Activated naive CD4-positive, alpha-beta T cell treated with anti-CD3 and anti-CD28 coated beads for 36 hours (primary cell): ENCODE results near the gene ASB11. TPM values are rescaled to one million over a fixed set of nuclear protein-coding genes. Genes with fewer than 3 reads are reported as not detected.

Source experiments
- CTCF ChIA-PET: fragments of 350-600 bp; sonication (Branson Sonifier 250); formaldehyde crosslinking; loops from one replicate; lab custom pipeline; 2021; ENCODE audit warnings: antibody characterized with exemption; lab: Charles Lee
- DNase-seq: peaks from one replicate; pipeline ENCODE4 v3.0.0-alpha.2; 2020
- H3K27ac Mint-ChIP-seq: one replicate; pipeline ENCODE4 v1.8.0; 2021; ENCODE audit warnings: mild to moderate bottlenecking, mixed read lengths
- H3K27me3 Mint-ChIP-seq: one replicate; pipeline ENCODE4 v1.8.0; 2021; ENCODE audit warnings: low read depth, mixed read lengths
- H3K36me3 Mint-ChIP-seq: one replicate; pipeline ENCODE4 v1.8.0; 2021; ENCODE audit warnings: low read depth, mixed read lengths
- H3K4me1 Mint-ChIP-seq: one replicate; pipeline ENCODE4 v1.8.0; 2021; ENCODE audit warnings: low read depth, mixed read lengths
- H3K4me3 Mint-ChIP-seq: one replicate; pipeline ENCODE4 v1.8.0; 2021; ENCODE audit warnings: mild to moderate bottlenecking, moderate library complexity, mixed read lengths
- H3K9me3 Mint-ChIP-seq: one replicate; pipeline ENCODE4 v1.8.0; 2021; ENCODE audit warnings: mixed read lengths
- intact Hi-C: fragments of 100-400 bp; cut with micrococcal nuclease; formaldehyde crosslinking; loops from one replicate; pipeline ENCODE4 v1.15.1; 2023
- total RNA-seq, 2 experiments: library from RNA; stranded (reverse); gene quantifications; one replicate each; pipeline ENCODE4 v1.2.3, GENCODE V29; 2021

Gene ASB11
- not detected for total RNA-seq

- Mint-ChIP-seq H3K4me3 (no peak within 1 kb of the TSS), H3K27ac (no peak within 1 kb of the TSS), H3K9me3 (no peaks in the 10 kb centered on the region), H3K4me1 (no peaks in the 10 kb centered on the region), H3K36me3 (peaks cover 6% of the 10 kb centered on the region), H3K27me3 (no peaks in the 10 kb centered on the region)
- CTCF ChIA-PET, result interaction anchor here (0.6 kb wide), 1 partner anchor 33 kb away, joined by 3 read pairs; no protein-coding TSS in a partner anchor
- DNase-seq, result no peak
- intact Hi-C loops, result no loop called here
Observed at GRCh38 chrX:15315509-15315908, at the start of gene ASB11. Gene ASB11 (minus strand): TSS chrX:15315640. CDS start chrX:15315605, 35 bp downstream.

DNA sequence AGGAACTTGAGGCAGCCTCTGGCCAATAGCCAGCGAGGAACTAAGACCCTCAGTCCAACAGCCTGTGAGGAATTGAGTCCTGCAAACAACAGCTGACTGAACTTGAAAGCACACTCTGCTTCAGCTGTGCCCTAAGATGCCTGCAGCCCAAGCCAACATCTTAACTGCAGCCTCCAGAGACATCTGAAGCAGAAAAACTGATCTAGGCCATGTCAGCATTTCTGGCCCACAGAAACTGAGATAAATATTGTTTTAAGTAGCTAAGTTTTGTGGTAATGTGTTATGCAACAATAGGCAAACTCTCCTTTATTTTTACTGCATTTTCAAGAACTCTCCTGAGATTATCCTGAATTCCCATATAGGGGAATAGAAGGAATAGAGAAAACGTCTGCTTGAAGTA, 44.3 kb upstream of the ASB11 start:
- Mint-ChIP-seq H3K27ac (no peak overlapping the region), H3K4me1 (no peaks in the 10 kb centered on the region), H3K36me3 (no peaks in the 10 kb centered on the region), H3K27me3 (no peaks in the 10 kb centered on the region), H3K4me3 (no peak overlapping the region), H3K9me3 (no peaks in the 10 kb centered on the region)
- DNase-seq, result no peak
- CTCF ChIA-PET, result no interaction called here
- intact Hi-C loops, result no loop called here

DNA sequence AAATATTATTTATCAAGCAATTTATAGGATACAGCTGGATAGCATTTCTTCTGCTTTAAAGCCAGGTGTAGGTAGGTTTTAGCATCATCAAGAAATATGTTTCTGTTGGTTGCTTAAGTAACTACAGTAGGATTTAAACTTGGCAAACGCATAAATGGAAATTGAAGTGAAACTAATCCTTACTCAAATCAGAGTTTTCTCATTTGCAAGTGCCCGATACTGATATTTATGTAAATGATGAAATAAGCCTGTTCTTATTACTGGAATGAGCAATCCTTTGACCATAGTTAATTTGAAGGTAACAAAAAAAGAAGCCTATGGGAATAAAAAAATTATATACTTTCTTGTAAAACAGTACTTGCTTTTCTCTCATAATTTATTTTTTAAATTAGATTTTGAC, 43.1 kb upstream of the ASB11 start:
- Mint-ChIP-seq H3K4me1 (no peaks in the 10 kb centered on the region), H3K9me3 (no peaks in the 10 kb centered on the region), H3K27ac (no peak overlapping the region), H3K4me3 (no peak overlapping the region), H3K27me3 (no peaks in the 10 kb centered on the region), H3K36me3 (no peaks in the 10 kb centered on the region)
- intact Hi-C loops, result no loop called here
- CTCF ChIA-PET, result interaction anchor here (2.4 kb wide), 1 partner anchor 10 kb away, joined by 6 read pairs; no protein-coding TSS in a partner anchor
- DNase-seq, result no peak

GRCh38 chrX:15356444-15356843, 41.0 kb upstream of the ASB11 start:
- intact Hi-C loops, result no loop called here
- Mint-ChIP-seq H3K9me3 (no peaks in the 10 kb centered on the region), H3K36me3 (no peaks in the 10 kb centered on the region), H3K27me3 (no peaks in the 10 kb centered on the region), H3K27ac (no peak overlapping the region), H3K4me3 (no peak overlapping the region), H3K4me1 (no peaks in the 10 kb centered on the region)
- no peak for DNase-seq
- CTCF ChIA-PET, result no interaction called here

DNA sequence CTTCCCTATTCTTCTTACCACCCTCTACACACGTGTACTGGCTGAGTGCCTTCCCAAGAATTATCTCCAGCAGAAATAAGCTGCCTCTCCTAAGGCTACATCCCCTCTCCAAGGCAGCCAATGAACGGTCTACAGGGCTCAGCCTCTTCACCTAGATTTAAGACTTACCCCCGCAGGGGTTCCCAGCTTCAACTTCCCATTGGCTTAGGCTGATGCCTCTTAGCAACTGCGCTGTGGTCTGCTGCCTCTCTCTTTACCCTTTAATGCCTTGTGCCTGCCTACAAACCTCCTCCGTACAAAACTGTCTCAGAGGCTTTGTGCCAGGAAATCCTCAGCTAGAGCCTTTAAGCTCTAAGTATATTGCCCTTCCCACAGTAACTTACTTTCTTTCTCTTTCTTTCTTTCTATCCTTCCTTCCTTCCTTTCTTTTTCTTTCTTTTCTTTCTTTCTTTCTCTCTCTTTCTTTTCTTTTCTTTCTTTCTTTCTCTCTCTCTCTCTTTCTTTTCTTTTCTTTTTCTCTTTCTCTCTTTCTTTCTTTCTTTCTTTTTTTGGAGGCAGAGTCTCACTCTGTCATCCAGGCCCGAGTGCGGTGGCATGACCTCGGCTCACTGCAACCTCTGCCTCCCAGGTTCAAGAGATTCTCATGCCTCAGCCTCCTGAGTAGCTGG, 35.0 kb upstream of the ASB11 start:
- Mint-ChIP-seq H3K4me1 (no peaks in the 10 kb centered on the region), H3K4me3 (no peak overlapping the region), H3K27ac (no peak overlapping the region), H3K9me3 (no peaks in the 10 kb centered on the region), H3K27me3 (no peaks in the 10 kb centered on the region), H3K36me3 (no peaks in the 10 kb centered on the region)
- intact Hi-C loops, result no loop called here
- CTCF ChIA-PET, result interaction anchor here (0.6 to 3.3 kb wide), 5 partner anchors 15 to 194 kb away, joined by 3 to 19 read pairs (median 10); partner anchors contain the start of genes PIGA and PIR
- DNase-seq, result no peak

- Mint-ChIP-seq H3K27ac (no peak overlapping the region), H3K27me3 (peaks cover 2% of the 10 kb centered on the region), H3K9me3 (no peaks in the 10 kb centered on the region), H3K4me1 (no peaks in the 10 kb centered on the region), H3K4me3 (no peak overlapping the region), H3K36me3 (no peaks in the 10 kb centered on the region)
- intact Hi-C loops, result loop anchor here (1.0 kb wide), 2 partner anchors 119 to 216 kb away; no protein-coding TSS in a partner anchor
- CTCF ChIA-PET, result interaction anchor here (0.6 to 3.3 kb wide), 11 partner anchors 9 to 170 kb away, joined by 3 to 19 read pairs (median 4); partner anchors contain the start of genes ASB11, PIGA and PIR
- peak; percentile 17 for DNase-seq
Observed at GRCh38 chrX:15349046-15349445, 33.6 kb upstream of the ASB11 start.

GRCh38 chrX:15345976-15346375, 30.5 kb upstream of the ASB11 start:
- intact Hi-C loops, result no loop called here
- no peak overlapping the region for H3K27ac Mint-ChIP-seq
- CTCF ChIA-PET, result interaction anchor here (0.6 kb wide), 1 partner anchor 223 kb away, joined by 3 read pairs; no protein-coding TSS in a partner anchor

GRCh38 chrX:15344106-15344505, 28.7 kb upstream of the ASB11 start:
- no peak overlapping the region for H3K27ac Mint-ChIP-seq
- CTCF ChIA-PET, result no interaction called here
- peaks cover 12% of the 10 kb centered on the region for H3K27me3 Mint-ChIP-seq
- intact Hi-C loops, result no loop called here
- no peak overlapping the region for H3K4me3 Mint-ChIP-seq
- no peaks in the 10 kb centered on the region for H3K4me1 Mint-ChIP-seq
- no peak for DNase-seq
- H3K36me3 Mint-ChIP-seq, result no peaks in the 10 kb centered on the region
- H3K9me3 Mint-ChIP-seq, result no peaks in the 10 kb centered on the region

More at GRCh38 chrX:15345976-15346375, 30.5 kb upstream of the ASB11 start:
- Mint-ChIP-seq H3K9me3 (no peaks in the 10 kb centered on the region), H3K36me3 (no peaks in the 10 kb centered on the region), H3K4me3 (no peak overlapping the region), H3K27me3 (peaks cover 8% of the 10 kb centered on the region), H3K4me1 (no peaks in the 10 kb centered on the region)
- no peak for DNase-seq

DNA sequence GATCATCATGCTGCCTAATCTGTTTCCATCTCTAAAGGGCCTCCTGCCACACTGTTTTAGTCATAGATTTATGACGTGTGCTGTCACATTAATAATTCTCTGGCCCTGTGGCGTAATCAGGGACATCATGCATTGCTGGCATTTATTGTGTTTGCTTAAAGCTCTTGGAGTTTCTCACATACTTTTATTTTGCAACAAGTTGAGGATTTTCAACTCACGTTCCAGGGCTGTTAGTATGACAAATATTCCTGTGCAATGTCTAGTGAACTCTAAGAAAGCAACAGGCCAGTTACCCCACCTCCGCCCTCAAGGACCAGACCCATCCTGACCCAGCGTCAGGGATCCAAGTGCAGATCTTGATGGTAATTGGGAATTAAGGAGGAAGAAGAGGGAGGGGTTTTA, 27.6 kb upstream of the ASB11 start:
- no peaks in the 10 kb centered on the region for H3K9me3 Mint-ChIP-seq
- CTCF ChIA-PET, result no interaction called here
- H3K36me3 Mint-ChIP-seq, result no peaks in the 10 kb centered on the region
- H3K4me1 Mint-ChIP-seq, result no peaks in the 10 kb centered on the region
- H3K27me3 Mint-ChIP-seq, result peaks cover 12% of the 10 kb centered on the region
- no peak overlapping the region for H3K27ac Mint-ChIP-seq
- intact Hi-C loops, result no loop called here
- no peak overlapping the region for H3K4me3 Mint-ChIP-seq
- no peak for DNase-seq

DNA sequence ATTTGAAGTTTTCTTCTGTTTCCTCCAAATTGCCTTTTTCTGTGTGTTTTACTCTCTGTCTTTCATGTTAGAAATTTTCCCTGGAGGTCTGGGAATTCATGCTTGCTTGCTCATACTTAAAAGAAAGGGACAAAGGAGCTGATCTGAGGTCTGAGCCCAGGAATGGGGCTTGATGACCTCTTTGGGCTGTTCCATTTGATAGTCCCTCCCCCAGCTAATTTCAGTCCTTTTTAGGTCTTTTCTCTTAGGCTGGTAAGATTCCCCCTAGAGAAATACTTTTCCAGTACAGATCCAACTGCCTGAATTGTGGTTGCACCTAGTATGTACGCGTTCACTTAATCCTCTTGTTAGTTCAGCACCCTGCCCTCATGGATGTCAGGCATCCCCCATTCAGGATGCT, 25.4 kb upstream of the ASB11 start:
- CTCF ChIA-PET, result no interaction called here
- Mint-ChIP-seq H3K27me3 (peaks cover 12% of the 10 kb centered on the region), H3K4me3 (no peak overlapping the region), H3K9me3 (no peaks in the 10 kb centered on the region), H3K36me3 (no peaks in the 10 kb centered on the region), H3K4me1 (peaks cover 6% of the 10 kb centered on the region), H3K27ac (no peak overlapping the region)
- DNase-seq, result no peak
- intact Hi-C loops, result no loop called here

DNA sequence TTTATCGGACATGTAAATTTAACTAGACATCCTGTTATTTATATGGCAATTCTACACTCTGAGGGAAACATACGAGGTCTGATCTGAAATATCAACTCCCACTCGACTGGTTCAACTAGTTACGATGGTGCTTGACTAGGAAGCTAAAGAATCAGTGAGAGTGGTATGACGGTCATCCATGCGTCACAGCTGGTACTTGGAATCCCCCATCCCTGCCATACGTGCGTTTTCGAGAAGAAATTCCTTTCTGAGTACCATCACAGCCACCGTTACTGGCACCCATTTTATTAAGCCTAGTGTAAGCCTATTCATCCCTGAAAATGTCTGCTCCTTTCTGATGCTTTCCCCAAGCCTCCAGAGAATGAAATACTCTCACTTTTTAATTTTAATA, 20.6 kb upstream of the ASB11 start:
- Mint-ChIP-seq H3K27me3 (peaks cover 4% of the 10 kb centered on the region), H3K36me3 (peaks cover 6% of the 10 kb centered on the region), H3K27ac (peak overlapping the region; percentile 85), H3K4me3 (peak overlapping the region; percentile 89), H3K4me1 (peaks cover 12% of the 10 kb centered on the region), H3K9me3 (no peaks in the 10 kb centered on the region)
- DNase-seq, result peak; percentile 78
- intact Hi-C loops, result loop anchor here (1.0 to 5.0 kb wide), 8 partner anchors 134 to 1611 kb away; partner anchors contain the start of genes AP1S2, CA5B, CTPS2 and REPS2
- CTCF ChIA-PET, result interaction anchor here (2.7 kb wide), 1 partner anchor 13 kb away, joined by 11 read pairs; no protein-coding TSS in a partner anchor

DNA sequence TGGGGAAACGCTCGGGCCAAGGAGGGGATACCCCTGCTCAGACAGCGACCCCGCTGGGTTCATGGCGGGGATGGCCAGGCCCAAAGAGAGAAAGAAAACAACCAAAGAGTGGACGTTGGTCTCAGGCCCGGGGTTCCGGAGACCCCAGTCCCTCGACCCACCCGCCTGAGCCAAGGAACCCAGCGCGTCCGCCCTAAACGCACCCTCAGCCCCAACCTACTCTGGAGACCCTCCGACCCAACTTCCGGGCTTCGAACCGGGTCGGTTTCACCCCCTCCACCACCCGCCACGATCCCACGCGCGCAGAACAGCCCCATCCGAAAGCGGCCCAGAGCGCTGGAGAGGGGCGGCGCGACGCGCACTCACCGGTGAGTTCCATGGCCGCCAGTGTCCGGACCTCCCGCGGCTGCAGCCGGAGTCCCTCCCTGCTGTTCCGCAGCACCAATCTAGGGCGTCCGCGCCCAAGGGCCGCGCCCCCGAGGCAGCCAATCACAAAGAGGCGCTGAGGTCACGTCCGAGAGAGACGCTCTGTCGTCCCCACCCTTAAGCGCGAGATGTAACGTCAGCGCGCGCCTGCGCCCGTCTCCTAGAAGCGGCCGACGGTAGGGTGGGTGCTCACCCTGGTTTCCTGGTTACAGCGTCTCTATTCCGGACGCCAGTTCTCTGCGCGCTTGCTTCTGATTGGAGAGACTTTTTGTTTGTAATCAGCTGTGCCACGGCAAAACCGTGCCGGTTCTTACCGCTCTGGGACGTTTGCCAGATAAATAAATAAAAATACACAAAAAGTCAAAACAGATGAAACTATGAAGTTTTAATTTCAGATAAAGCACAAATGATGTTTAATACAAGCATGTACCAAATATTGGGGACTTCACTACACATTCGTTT, 19.9 kb upstream of the ASB11 start, which contains the start of gene PIGA:
Gene PIGA (minus strand): TSS at position 389 of the 888 bp plus-strand sequence. CDS start 3,593 bp downstream, outside the sequence.
- CTCF ChIA-PET, result interaction anchor here (0.7 to 2.7 kb wide), 2 partner anchors 11 to 14 kb away, joined by 3 to 11 read pairs; no protein-coding TSS in a partner anchor
- peak within 1 kb of the TSS; percentile 89 for H3K4me3 Mint-ChIP-seq
- peak within 1 kb of the TSS; percentile 87 for H3K27ac Mint-ChIP-seq
- DNase-seq, result peak; percentile 94
- H3K36me3 Mint-ChIP-seq, result peaks cover 6% of the 10 kb centered on the region
- peaks cover 12% of the 10 kb centered on the region for H3K4me1 Mint-ChIP-seq
- H3K27me3 Mint-ChIP-seq, result no peaks in the 10 kb centered on the region
- H3K9me3 Mint-ChIP-seq, result no peaks in the 10 kb centered on the region
- intact Hi-C loops, result loop anchor here (1.0 to 5.0 kb wide), 15 partner anchors 33 to 1612 kb away; partner anchors contain the start of genes AP1S2, CA5B, CTPS2 and FANCB
